HEK293 (cell line): Measurements from ENCODE around the gene ARHGAP10.

Source experiments
- CTCF ChIA-PET: fragments of 350-600 bp; formaldehyde crosslinking; extraction: SDS; loops from one replicate; lab custom pipeline; 2021; ENCODE audit warnings: antibody characterized with exemption; lab: Yijun Ruan, JAX
- POLR2A ChIA-PET: fragments of 300-600 bp; formaldehyde crosslinking; extraction: SDS; loops from one replicate; lab custom pipeline; 2020; ENCODE audit warnings: antibody characterized with exemption, inconsistent platforms; lab: Yijun Ruan, JAX
- H3K27ac ChIP-seq: fragments of 200-500 bp; sonication (Bioruptor generic); 2 replicates; pipeline ENCODE4 v1.5.1; 2014; ENCODE audit warnings: low read depth, low read length, control low read depth, inconsistent platforms; ENCODE audit errors: extremely low read depth
- H3K36me3 ChIP-seq, 2 experiments: fragments of 200-500 bp in 1 of 2; sonication (Bioruptor generic) in 1 of 2; 1 replicate in 1 of 2; 2 replicates in 1 of 2; pipeline ENCODE4 v1.5.1; 2014 to 2017; ENCODE audit warnings: inconsistent platforms in 2 of 2, low read length in 2 of 2; ENCODE audit not compliant: control insufficient read depth in 2 of 2, insufficient read depth in 1 of 2
- H3K4me1 ChIP-seq: fragments of 200-500 bp; sonication (Bioruptor generic); 2 replicates; pipeline ENCODE4 v1.5.1; 2014; ENCODE audit warnings: mild to moderate bottlenecking, low read length, inconsistent platforms; ENCODE audit not compliant: control insufficient read depth, insufficient read depth
- H3K4me3 ChIP-seq: 2 replicates; pipeline ENCODE4 v1.5.1; 2011; ENCODE audit warnings: low read depth, mild to moderate bottlenecking, control low read depth, low read length, moderate library complexity
- H3K9me3 ChIP-seq: fragments of 200-500 bp; sonication (Bioruptor generic); 2 replicates; pipeline ENCODE4 v1.5.1; 2014; ENCODE audit warnings: low read depth, low read length, inconsistent platforms; ENCODE audit not compliant: control insufficient read depth, insufficient read depth
- EGR2 ChIP-seq: fragments of 450-650 bp; formaldehyde crosslinking; IDR thresholded peaks from 2 replicates; pipeline ENCODE4 v1.5.1; 2016; ENCODE audit warnings: low read depth, missing biosample characterization, missing genetic modification characterization
- GLIS2 ChIP-seq: fragments of 450-650 bp; formaldehyde crosslinking; IDR thresholded peaks from 2 replicates; pipeline ENCODE4 v1.5.1; 2016; ENCODE audit warnings: missing biosample characterization, missing genetic modification characterization
- SCRT1 ChIP-seq: fragments of 450-650 bp; formaldehyde crosslinking; IDR thresholded peaks from 2 replicates; pipeline ENCODE4 v1.5.1; 2016; ENCODE audit warnings: missing biosample characterization, missing genetic modification characterization, borderline replicate concordance
- SP3 ChIP-seq: fragments of 450-650 bp; formaldehyde crosslinking; IDR thresholded peaks from 2 replicates; pipeline ENCODE4 v1.5.1; 2016; ENCODE audit warnings: missing biosample characterization, missing genetic modification characterization
- ZNF239 ChIP-seq: fragments of 450-650 bp; formaldehyde crosslinking; IDR thresholded peaks from 2 replicates; pipeline ENCODE4 v1.5.1; 2016; ENCODE audit warnings: missing biosample characterization, missing genetic modification characterization
- ZNF391 ChIP-seq: fragments of 450-650 bp; formaldehyde crosslinking; IDR thresholded peaks from 2 replicates; pipeline ENCODE4 v1.5.1; 2016; ENCODE audit warnings: low read depth, missing biosample characterization, missing genetic modification characterization, borderline replicate concordance
- ZNF701 ChIP-seq: fragments of 450-650 bp; formaldehyde crosslinking; IDR thresholded peaks from 2 replicates; pipeline ENCODE4 v1.5.1; 2016; ENCODE audit warnings: missing biosample characterization, missing genetic modification characterization
- ZNF843 ChIP-seq: fragments of 450-650 bp; formaldehyde crosslinking; IDR thresholded peaks from 2 replicates; pipeline ENCODE4 v1.5.1; 2016; ENCODE audit warnings: missing biosample characterization, missing genetic modification characterization
- TF ChIP-seq, protein P1 (sequence below): fragments of 450-650 bp; formaldehyde crosslinking; IDR thresholded peaks from 2 replicates; pipeline ENCODE4 v1.5.1; 2016; ENCODE audit warnings: missing biosample characterization, missing genetic modification characterization
- TF ChIP-seq, protein P2 (sequence below): fragments of 450-650 bp; formaldehyde crosslinking; IDR thresholded peaks from 2 replicates; pipeline ENCODE4 v1.5.1; 2017; ENCODE audit warnings: missing biosample characterization, missing genetic modification characterization
- TF ChIP-seq, protein P3 (sequence below): sonication (generic); formaldehyde crosslinking; IDR thresholded peaks from 2 replicates; pipeline ENCODE4 v1.8.1; 2022; ENCODE audit warnings: mild to moderate bottlenecking, moderate library complexity, missing genetic modification reagents
- TF ChIP-seq, protein P4 (sequence below): fragments of 450-650 bp; formaldehyde crosslinking; IDR thresholded peaks from 2 replicates; pipeline ENCODE4 v1.5.1; 2017; ENCODE audit warnings: missing biosample characterization, missing genetic modification characterization
- TF ChIP-seq, protein P5 (sequence below): fragments of 450-650 bp; formaldehyde crosslinking; IDR thresholded peaks from 2 replicates; pipeline ENCODE4 v1.5.1; 2016; ENCODE audit warnings: missing biosample characterization, missing genetic modification characterization

ARHGAP10 gene

DNA sequence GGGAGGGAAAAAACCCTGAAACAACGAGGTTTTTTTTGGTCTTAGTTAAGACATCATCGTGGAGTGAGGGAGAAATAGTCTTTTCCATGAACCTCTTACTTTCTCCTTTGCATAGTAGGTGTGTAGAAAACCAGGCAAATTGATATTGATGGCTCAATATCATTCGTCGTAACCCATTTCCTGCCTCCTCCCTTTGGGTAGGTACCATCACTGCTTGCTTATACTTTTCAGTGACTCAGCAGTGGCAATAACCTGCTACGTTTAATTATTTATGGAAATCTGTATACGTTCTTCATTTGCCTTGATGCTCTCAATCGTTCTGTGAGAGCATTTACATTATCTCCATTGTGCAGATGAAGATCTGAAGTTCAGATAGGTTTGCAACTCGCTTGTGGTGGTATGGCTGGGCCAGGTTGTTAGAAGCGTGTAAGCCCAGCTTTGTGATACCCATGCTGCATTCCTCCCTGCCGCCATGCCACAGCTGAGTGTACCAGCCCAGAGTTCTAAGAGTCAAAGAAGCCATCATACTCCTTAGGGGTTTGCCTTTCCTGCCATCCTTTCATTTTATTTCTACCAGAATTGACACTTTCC, 212.9 kb downstream of the ARHGAP10 start (continued):
- TF ChIP-seq, protein P1, sequence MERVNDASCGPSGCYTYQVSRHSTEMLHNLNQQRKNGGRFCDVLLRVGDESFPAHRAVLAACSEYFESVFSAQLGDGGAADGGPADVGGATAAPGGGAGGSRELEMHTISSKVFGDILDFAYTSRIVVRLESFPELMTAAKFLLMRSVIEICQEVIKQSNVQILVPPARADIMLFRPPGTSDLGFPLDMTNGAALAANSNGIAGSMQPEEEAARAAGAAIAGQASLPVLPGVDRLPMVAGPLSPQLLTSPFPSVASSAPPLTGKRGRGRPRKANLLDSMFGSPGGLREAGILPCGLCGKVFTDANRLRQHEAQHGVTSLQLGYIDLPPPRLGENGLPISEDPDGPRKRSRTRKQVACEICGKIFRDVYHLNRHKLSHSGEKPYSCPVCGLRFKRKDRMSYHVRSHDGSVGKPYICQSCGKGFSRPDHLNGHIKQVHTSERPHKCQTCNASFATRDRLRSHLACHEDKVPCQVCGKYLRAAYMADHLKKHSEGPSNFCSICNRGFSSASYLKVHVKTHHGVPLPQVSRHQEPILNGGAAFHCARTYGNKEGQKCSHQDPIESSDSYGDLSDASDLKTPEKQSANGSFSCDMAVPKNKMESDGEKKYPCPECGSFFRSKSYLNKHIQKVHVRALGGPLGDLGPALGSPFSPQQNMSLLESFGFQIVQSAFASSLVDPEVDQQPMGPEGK = no peak
- TF ChIP-seq SP3 (tag by site-specific recombination) (no peak), ZNF701 (no peak), ZNF239 (tag by site-specific recombination) (no peak)
- TF ChIP-seq, protein P2, sequence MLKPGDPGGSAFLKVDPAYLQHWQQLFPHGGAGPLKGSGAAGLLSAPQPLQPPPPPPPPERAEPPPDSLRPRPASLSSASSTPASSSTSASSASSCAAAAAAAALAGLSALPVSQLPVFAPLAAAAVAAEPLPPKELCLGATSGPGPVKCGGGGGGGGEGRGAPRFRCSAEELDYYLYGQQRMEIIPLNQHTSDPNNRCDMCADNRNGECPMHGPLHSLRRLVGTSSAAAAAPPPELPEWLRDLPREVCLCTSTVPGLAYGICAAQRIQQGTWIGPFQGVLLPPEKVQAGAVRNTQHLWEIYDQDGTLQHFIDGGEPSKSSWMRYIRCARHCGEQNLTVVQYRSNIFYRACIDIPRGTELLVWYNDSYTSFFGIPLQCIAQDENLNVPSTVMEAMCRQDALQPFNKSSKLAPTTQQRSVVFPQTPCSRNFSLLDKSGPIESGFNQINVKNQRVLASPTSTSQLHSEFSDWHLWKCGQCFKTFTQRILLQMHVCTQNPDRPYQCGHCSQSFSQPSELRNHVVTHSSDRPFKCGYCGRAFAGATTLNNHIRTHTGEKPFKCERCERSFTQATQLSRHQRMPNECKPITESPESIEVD = no peak
- TF ChIP-seq, protein P3, sequence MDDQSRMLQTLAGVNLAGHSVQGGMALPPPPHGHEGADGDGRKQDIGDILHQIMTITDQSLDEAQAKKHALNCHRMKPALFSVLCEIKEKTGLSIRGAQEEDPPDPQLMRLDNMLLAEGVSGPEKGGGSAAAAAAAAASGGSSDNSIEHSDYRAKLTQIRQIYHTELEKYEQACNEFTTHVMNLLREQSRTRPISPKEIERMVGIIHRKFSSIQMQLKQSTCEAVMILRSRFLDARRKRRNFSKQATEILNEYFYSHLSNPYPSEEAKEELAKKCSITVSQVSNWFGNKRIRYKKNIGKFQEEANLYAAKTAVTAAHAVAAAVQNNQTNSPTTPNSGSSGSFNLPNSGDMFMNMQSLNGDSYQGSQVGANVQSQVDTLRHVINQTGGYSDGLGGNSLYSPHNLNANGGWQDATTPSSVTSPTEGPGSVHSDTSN = no peak

DNA sequence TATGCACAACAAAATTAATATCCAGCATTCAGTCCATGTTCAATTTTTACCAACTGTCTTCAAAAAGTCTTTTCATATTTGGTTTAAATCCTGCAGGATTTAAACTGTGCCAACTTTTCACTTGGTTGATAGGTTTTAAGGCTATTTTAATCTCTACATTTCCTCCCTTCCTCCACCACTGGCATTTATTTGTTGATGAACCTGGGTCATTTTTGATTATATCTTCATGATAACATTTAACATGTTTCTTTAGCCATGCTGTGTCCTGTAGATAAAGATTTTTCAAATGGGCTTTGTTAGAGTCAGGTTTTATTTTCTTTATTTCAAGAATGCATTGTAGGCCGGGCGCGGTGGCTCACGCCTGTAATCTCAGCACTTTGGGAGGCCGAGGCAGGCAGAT, 216.4 kb downstream of the ARHGAP10 start:
- TF ChIP-seq GLIS2 (tag by site-specific recombination) = no peak
- no peak overlapping the region for H3K4me3 ChIP-seq
- H3K36me3 ChIP-seq = peaks cover 7 to 11% of the 10 kb centered on the region in 2 experiments; a peak in 2 of 3 replicates
- no peak overlapping the region for H3K27ac ChIP-seq
- ChIA-PET POLR2A (interaction anchor here (0.7 kb wide), 1 partner anchor 9 kb away, joined by 3 read pairs; no protein-coding TSS in a partner anchor), CTCF (no interaction called here)
- H3K4me1 ChIP-seq = no peaks in the 10 kb centered on the region
- H3K9me3 ChIP-seq = no peaks in the 10 kb centered on the region

DNA sequence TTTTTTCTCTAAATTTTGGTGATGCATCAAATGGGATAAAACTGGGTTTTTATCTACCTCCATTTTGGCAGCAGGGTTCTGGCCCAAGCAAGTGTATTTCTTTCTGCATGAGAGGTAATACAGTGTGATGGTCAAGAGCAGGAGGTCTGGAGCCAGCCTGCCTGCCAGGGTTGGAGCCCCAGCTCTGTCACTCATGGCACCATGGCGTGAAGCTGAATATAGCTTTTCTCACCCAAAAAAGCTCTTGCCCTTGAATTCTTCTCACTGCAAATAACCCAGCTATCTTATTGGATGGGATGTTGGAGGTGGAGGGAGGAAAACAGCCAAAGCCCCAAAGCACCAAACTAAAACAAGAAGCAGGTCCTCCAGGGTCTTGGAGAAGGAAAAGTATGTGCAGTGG, 218.4 kb downstream of the ARHGAP10 start:
- ChIA-PET CTCF (interaction anchor here (0.5 to 0.7 kb wide), 2 partner anchors 69 to 218 kb away, joined by 3 read pairs; no protein-coding TSS in a partner anchor), POLR2A (no interaction called here)
- TF ChIP-seq ZNF843 (tag by site-specific recombination) = no peak
- H3K4me1 ChIP-seq = no peaks in the 10 kb centered on the region
- no peaks in the 10 kb centered on the region for H3K9me3 ChIP-seq
- H3K27ac ChIP-seq = no peak overlapping the region
- H3K36me3 ChIP-seq = peaks cover 5 to 7% of the 10 kb centered on the region in 2 experiments; a peak in 2 of 3 replicates
- H3K4me3 ChIP-seq = no peak overlapping the region

DNA sequence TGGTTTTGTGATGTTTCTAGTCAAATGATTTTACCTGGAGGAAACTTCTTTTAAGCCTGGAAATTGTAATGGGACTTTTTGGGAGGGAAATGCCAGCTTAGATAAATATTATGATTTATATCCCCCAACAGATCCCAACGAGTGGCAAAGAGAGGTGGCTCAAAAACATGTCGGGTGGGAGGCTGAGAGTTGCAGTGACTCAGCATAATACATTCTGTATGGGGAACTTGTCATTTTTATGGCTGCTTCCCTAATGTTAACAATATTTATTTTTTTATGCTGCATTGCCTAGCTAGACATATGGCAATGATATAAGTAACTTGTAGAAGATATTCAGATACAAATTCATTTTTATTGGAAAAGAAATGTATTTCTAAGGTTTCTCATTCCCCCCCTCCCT, 219.0 kb downstream of the ARHGAP10 start:
- ChIA-PET POLR2A (no interaction called here), CTCF (no interaction called here)
- Histone ChIP-seq H3K4me3 (no peak overlapping the region), H3K4me1 (no peaks in the 10 kb centered on the region), H3K27ac (no peak overlapping the region), H3K36me3 (peaks cover 5 to 7% of the 10 kb centered on the region in 2 experiments; a peak in 2 of 3 replicates), H3K9me3 (no peaks in the 10 kb centered on the region)
- TF ChIP-seq SCRT1 (tag by site-specific recombination) (no peak), EGR2 (tag by site-specific recombination) (no peak), ZNF391 (no peak)
- TF ChIP-seq, protein P4, sequence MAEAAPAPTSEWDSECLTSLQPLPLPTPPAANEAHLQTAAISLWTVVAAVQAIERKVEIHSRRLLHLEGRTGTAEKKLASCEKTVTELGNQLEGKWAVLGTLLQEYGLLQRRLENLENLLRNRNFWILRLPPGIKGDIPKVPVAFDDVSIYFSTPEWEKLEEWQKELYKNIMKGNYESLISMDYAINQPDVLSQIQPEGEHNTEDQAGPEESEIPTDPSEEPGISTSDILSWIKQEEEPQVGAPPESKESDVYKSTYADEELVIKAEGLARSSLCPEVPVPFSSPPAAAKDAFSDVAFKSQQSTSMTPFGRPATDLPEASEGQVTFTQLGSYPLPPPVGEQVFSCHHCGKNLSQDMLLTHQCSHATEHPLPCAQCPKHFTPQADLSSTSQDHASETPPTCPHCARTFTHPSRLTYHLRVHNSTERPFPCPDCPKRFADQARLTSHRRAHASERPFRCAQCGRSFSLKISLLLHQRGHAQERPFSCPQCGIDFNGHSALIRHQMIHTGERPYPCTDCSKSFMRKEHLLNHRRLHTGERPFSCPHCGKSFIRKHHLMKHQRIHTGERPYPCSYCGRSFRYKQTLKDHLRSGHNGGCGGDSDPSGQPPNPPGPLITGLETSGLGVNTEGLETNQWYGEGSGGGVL (tag by site-specific recombination) = no peak
- TF ChIP-seq, protein P5, sequence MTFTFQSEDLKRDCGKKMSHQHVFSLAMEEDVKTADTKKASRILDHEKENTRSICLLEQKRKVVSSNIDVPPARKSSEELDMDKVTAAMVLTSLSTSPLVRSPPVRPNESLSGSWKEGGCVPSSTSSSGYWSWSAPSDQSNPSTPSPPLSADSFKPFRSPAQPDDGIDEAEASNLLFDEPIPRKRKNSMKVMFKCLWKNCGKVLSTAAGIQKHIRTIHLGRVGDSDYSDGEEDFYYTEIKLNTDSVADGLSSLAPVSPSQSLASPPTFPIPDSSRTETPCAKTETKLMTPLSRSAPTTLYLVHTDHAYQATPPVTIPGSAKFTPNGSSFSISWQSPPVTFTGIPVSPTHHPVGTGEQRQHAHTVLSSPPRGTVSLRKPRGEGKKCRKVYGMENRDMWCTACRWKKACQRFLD (tag by site-specific recombination) = no peak
